ENCODE results near the gene ZNF670. TPM values are rescaled to one million over a fixed set of nuclear protein-coding genes. Genes with fewer than 3 reads are reported as not detected.
"Not testable (repeated sequence)": the region's sequence is repeated elsewhere in the genome, so short reads cannot be mapped to it uniquely, and the experiment has no call there.

Gene ZNF670
- total RNA-seq: 1 to 10 TPM; 1.5 to 1.8 TPM
- long read RNA-seq: 0 reads

DNA sequence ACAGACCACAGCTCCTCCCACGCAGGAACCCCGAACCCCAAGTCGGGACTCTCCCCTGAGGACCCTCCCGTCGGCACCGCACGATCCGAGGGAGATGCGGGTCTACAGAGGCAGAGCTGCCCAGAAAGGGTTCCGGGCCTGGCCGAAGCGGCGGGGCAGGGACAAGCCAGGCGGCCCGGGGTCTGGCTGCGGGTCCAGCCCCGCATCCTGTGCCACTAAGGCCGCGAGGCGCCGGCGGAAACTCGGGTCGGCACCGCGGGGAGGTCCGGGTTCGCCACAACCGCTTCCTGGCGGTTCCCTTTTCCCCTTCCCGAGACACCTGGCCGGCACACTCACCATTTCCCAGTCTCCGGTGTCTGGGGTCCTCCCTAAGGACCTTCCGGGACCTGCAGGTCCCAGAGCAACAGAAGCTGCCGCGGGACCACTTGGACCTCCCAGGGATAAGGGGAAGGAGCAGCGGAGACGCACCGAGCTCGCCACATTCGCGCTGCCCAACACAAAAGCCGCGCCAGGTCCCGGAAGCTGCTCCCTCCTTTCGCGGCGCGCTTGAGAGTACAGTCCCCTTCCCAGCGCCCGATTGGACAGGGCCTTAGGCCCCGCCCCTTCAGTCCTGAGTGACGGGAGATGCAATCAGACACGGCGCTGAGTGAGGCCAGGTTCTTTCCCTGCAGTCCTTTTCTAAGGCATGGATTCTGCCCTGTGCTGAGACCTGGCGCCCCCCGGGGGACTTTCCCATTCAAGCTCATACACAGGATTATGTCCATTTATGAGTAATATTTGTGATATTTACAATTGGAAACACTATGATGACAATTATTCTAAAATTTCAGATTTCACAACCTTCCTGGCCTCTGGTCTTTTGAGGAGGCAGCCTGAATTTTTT is at the start of gene ZNF670:
TSS of gene ZNF670 (minus strand) at position 554 of the 883 bp plus-strand sequence. CDS start at position 339, 215 bp downstream.
- DNase-seq (peak; percentile 96), ATAC-seq (peak; percentile 100)
- intact Hi-C loops (cut with DNase I): no loop called here

DNA sequence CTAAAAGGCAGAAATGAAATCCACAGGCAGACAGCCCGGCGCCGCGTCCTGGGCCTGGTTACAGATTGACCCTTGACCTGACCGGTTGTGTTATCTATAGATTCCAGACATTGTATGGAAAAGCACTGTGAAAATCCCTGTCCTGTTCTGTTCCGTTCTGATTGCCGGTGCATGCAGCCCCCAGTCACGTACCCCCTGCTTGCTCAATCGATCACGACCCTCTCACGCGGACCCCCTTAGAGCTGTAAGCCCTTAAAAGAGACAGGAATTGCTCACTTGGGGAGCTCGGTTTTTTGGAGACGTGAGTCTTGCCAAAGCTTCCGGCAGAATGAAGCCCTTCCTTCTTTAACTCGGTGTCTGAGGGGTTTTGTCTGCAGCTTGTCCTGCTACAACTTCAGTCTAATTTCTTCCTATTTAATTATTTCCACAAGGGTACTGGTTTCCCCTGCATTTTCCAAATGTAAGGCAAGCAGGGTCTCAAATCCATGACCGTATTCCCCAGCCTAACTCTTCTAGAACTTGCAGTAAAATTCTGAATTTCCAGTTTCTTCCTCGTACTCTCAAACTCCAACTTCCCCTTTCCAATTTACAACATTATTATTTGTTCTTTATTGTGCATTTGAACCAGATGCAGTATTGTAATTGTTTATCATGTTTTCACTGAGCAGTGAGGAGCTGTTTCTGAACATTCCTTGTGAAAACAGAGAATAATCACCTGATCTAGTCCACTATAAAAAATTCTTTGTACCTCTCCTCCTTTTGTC is 49.1 kb upstream of the ZNF670 start:
- DNase-seq, ATAC-seq: not testable (repeated sequence)
- intact Hi-C loops (cut with DNase I): loop anchor here (5.0 kb wide), 1 partner anchor 40 kb away; no protein-coding TSS in a partner anchor

DNA sequence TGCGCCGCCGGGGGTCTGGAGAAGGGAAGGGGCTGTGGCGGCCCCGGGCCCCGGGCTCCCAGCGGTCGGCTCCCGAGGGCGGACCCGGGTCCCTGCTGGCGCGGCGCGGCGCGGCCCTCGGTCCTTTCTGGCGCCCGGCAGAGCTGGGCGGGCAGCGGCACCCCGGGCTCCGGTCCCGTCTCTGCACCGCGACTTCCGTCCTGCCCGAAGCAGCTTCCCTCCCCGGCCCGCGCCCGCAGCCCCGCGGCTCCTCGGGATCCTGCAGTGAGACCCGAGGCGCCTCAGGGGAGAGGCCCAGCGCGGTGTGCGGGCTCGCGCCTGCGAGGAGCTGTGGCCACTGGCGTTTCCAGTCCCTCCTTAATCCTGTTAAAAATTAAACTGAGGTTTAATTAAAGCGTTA is 48.0 kb upstream of the ZNF670 start:
- intact Hi-C loops (cut with DNase I): loop anchor here (5.0 kb wide), 1 partner anchor 41 kb away; no protein-coding TSS in a partner anchor
- not testable (repeated sequence) for DNase-seq

GRCh38 chr1:247126166-247126565 is 47.6 kb upstream of the ZNF670 start:
- intact Hi-C loops (cut with DNase I): loop anchor here (5.0 kb wide), 1 partner anchor 41 kb away; no protein-coding TSS in a partner anchor
- ATAC-seq: peak; percentile 100

More for the DNA sequence above, 48.0 kb upstream of the ZNF670 start:
- peak; percentile 91 to 92 for ATAC-seq

DNA sequence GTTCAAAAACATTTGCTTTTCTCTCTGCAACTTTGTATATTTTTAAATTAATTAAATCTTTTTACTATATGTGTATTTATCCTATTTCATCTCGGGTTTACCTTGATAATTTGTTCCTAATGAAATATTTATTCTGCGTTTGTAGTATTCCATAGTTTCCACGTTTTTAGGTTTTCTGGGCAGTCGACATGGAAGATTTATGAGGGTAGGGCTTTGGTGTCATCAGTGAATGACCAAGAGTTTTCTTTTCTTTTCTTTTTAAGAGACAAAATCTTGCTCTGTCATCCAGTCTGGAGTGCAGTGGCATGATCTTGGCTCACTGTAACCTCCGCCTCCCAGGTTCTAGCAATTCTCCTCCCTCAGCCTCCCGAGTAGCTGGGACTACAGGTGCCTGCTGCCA is 42.8 kb upstream of the ZNF670 start:
- DNase-seq (no peak), ATAC-seq (no peak)
- intact Hi-C loops (cut with DNase I): no loop called here

More at GRCh38 chr1:247126166-247126565, 47.6 kb upstream of the ZNF670 start:
- not testable (repeated sequence) for DNase-seq

DNA sequence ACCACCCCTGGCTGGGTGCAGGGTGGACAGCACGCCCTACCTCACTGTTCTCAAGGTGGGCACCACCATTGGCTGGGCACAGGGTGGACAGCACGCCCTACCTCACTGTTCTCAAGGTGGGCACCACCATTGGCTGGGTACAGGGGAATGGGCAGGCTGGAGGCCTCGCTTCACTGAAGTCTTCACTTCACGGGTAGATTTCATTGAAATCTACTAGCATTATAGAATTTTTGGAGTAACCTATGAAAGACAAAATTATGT is 41.7 kb upstream of the ZNF670 start:
- intact Hi-C loops (cut with DNase I); ATAC-seq; DNase-seq: not testable (repeated sequence)

GRCh38 chr1:247119600-247120407 is 41.2 kb upstream of the ZNF670 start:
- intact Hi-C loops (cut with DNase I): no loop called here
- no peak for DNase-seq
- ATAC-seq: no peak

DNA sequence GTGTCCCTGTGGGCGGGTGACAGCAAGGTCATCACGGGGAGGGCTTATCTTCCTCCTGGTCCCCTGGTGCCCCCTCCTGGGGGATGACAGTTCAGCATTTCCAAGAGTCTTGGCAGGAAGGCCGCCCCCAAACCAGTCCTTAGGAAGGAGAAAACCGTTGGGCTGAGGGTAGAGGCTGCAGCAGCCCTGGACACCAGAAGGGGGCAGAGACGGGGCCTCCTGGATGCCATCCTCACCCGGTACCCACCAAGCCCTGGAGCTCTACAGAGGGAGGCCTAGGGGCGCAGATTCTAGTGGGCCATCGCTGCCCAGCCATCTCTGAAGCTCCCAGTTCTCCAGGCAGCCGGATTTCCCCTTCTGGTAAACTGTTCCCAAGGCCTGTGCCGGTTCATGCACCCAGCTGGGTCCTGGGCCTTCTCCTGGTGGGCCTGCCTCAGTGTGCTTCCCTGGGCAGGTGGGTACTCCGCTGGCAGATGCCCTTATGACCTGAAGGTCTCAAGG is 40.4 kb upstream of the ZNF670 start:
- DNase-seq (no peak), ATAC-seq (no peak)
- intact Hi-C loops (cut with DNase I): no loop called here

DNA sequence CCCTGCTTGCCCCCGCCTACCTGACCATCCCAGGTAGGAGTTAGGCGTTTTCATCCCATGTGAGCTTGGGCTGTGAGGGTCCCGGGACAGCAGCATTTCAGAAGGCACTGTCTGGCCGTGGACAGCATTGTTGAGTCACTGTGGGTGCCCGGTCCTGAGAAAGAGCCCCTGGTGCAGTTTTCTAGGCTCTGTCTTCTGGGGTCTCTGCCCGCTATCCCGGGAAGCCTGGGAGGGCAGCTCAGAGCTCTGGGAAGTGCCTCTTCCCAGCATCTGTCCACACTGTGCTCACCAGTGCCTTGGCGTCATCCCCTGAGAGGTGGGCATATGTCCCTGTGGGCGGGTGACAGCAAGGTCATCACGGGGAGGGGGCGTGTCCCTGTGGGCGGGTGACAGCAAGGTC is 36.9 kb upstream of the ZNF670 start:
- no peak for ATAC-seq
- intact Hi-C loops (cut with DNase I): no loop called here
- DNase-seq: no peak

GRCh38 chr1:247115141-247115510 is 36.5 kb upstream of the ZNF670 start:
- no peak for DNase-seq
- intact Hi-C loops (cut with DNase I): no loop called here
- no peak for ATAC-seq

DNA sequence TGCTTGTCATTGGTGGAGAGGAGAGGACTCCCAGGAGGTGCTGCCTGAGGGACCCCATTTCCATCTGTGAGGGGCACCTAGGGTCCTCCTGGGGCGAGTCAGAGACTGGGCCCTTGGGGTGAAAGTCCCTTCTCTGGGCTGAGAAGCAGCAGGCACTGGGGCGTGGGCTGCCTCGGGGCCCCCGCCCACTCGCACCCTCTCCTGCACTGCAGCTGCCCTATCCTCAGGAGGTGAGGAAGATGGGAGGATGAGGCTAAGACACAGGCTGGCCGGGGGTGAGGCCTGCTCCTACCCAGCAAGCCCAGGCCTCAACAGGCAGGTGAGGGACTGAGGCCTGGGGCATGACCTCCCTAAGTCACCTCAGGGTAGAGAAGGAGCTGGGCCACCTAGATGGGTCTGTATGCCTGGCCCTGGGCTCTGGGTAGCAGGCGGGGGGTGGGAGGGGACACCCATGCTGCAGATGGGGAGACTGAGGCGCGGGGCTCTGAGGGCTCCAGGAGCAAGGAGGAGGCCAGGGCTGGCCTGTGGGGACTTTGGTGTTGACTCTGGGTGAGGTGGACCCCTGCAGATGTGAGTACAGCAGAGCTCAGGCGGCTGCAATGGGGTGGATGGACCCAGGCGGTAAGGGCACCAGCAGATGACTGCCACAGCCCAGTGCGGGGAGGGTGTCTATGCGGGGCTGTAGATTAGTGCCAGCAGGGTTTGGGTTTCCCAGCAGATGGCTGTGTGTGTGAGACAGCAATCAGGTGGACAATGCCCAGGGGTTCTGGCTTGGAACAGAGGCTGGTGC is 35.9 kb upstream of the ZNF670 start:
- intact Hi-C loops (cut with DNase I): no loop called here
- no peak for ATAC-seq

GRCh38 chr1:247113733-247114271 is 35.2 kb upstream of the ZNF670 start:
- DNase-seq: no peak
- intact Hi-C loops (cut with DNase I): no loop called here
- ATAC-seq: no peak

More for the DNA sequence above, 35.9 kb upstream of the ZNF670 start:
- no peak for DNase-seq

GRCh38 chr1:247113094-247113497 is 34.5 kb upstream of the ZNF670 start:
- ATAC-seq (no peak), DNase-seq (no peak)
- intact Hi-C loops (cut with DNase I): no loop called here

DNA sequence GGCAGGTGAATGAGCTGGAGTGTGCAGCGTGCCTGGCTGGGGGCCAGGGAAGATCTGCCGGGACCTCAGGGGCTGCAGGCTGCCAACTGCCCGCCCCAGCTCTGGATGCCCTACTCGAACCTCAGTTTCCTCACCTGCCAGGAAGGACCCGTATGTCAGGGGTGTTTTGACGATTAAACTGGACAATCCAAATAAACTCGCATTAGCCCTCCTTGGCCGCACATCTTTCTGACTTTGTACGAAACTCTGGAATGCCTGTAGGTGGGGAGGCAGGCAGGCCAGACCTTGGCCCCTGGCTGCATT is 33.8 kb upstream of the ZNF670 start:
- ATAC-seq (no peak), DNase-seq (no peak)
- intact Hi-C loops (cut with DNase I): no loop called here

DNA sequence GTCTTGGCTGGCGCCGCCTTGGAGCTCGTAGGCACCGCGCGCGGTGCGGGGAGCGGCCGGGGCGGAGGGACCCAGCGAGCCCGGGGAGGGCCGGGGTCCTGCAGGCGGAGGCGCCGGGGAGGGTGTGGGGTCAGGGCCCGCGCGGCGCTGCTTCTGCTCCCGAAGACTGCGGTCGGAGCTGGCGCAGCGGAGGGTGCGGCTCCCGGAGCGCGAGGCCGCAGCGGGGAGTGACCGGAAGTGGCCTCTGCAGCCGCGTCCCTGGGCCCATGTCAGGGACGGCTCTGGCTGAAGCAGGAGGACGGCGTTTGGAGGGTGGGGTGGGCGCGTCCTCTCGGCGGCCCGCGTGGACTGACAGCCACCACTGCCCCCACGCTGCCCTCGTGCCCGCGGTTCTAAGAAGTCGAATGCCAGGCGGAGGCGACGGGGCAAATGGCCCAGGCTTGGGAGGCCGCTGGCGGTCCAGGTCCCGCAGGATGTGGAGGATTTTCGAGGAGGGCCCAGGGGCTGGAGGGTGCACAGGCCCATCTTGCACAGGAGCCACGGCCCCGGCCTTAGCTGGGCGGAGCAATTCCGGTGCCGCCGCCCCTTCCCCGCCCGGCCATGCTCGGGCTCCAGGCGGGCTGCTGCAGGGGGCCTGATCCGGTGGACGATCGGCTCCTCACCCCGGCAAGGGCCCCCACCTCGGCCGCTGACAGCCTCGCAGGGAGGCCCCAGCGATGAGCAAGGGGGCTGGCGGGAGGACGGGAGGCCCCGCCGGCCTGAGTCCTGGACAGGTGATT is 33.3 kb upstream of the ZNF670 start:
- ATAC-seq: peak; percentile 94 to 96
- intact Hi-C loops (cut with DNase I): no loop called here

DNA sequence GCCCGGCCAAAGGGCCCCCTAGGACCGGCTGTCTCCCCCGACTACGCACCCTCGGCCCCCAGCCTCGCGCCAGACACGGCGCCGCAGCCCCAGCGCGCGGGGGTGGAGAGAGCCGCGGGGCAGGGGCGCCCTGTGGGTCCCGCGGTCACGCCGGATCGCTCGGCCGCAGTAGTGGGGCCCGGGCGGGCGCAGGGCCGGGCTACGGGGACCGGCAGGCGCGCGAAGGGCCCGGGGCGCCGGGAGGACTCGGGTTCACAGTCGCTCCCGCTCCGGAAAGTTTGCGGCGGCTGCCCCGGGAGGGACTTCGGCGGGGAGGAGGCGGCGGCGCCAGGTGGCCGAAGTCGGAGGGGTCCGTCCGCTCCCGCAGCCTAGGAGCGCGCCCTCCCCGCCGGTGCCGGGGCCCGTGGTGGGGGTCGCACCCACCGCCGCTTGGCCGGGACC is 32.7 kb upstream of the ZNF670 start:
- ATAC-seq (peak; percentile 44 to 49), DNase-seq (no peak)
- intact Hi-C loops (cut with DNase I): no loop called here

More for the DNA sequence above, 33.3 kb upstream of the ZNF670 start:
- DNase-seq: peak; percentile 78

DNA sequence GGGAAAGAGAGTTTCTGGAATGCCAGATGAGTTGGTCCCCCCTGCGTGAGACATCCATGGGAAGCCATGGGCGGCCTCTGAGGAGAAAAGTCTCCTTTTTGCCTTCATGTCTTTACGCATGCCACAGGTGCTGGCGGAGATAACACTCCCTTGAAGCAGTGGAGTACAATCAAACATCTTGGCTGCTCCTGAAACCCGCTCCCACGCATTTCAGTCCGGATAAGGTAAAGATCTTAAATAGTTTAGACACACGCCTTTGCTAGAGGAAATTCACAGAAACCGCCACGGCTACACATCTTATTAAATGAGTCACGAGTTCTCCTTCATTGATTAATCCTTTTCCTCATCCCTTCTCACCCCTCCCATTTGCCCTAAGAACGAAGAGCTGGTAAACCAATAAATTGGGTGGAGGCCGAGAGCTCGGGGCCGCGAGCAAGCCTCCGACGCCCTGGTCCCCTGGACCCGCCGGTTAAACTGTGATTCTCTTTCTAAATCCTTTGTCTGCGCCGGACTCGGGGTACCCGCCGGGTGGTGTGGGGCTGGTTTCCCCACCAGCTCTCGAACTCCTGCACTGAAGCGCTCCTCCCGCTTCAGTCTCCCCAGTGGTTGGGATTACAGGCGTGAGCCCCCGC is 32.1 kb upstream of the ZNF670 start:
- DNase-seq: no peak
- intact Hi-C loops (cut with DNase I): no loop called here

More for the DNA sequence above, 32.1 kb upstream of the ZNF670 start:
- ATAC-seq: peak in 1 of 2 donors; percentile 4

Data from left cardiac atrium (tissue), 4 donors.